MCF 10A (cell line): ENCODE data around the gene RBFOX2. TPM values are rescaled to one million over a fixed set of nuclear protein-coding genes. Genes with fewer than 3 reads are reported as not detected.

Experiments
- BruUV-seq: library from RNA; stranded (reverse); fragments of 400-500 nt; replicated peaks from 2 replicates; lab custom pipeline; 2021; lab: Mats Ljungman, UMichigan
- CTCF ChIA-PET: fragments of 300-600 bp; sonication (Branson Sonifier 250); formaldehyde crosslinking; extraction: SDS; loops from one replicate; lab custom pipeline; 2021; ENCODE audit warnings: antibody characterized with exemption, inconsistent platforms; lab: Yijun Ruan, JAX
- POLR2A ChIA-PET: fragments of 300-600, 350-650 bp; sonication (Branson Sonifier 250); formaldehyde crosslinking; extraction: SDS; loops from one replicate; lab custom pipeline; 2020; ENCODE audit warnings: antibody characterized with exemption, inconsistent platforms; lab: Yijun Ruan, JAX
- DNase-seq: peaks from one replicate; pipeline ENCODE4 v3.0.0-alpha.2; 2018; ENCODE audit not compliant: unreplicated experiment
- H3K27ac Mint-ChIP-seq: one replicate; pipeline ENCODE4 v1.8.0; 2022; ENCODE audit warnings: mild to moderate bottlenecking, low read depth, mixed read lengths; ENCODE audit not compliant: unreplicated experiment
- H3K27me3 Mint-ChIP-seq: one replicate; pipeline ENCODE4 v1.8.0; 2022; ENCODE audit warnings: mixed read lengths; ENCODE audit not compliant: insufficient read depth, unreplicated experiment
- H3K36me3 Mint-ChIP-seq: one replicate; pipeline ENCODE4 v1.8.0; 2022; ENCODE audit warnings: mild to moderate bottlenecking, moderate library complexity, mixed read lengths; ENCODE audit not compliant: insufficient read depth, unreplicated experiment
- H3K4me1 Mint-ChIP-seq: one replicate; pipeline ENCODE4 v1.8.0; 2022; ENCODE audit warnings: mixed read lengths; ENCODE audit not compliant: insufficient read depth, unreplicated experiment
- H3K4me3 Mint-ChIP-seq: one replicate; pipeline ENCODE4 v1.8.0; 2022; ENCODE audit warnings: mild to moderate bottlenecking, moderate library complexity, mixed read lengths; ENCODE audit not compliant: unreplicated experiment
- H3K9me3 Mint-ChIP-seq: one replicate; pipeline ENCODE4 v1.8.0; 2022; ENCODE audit warnings: mixed read lengths; ENCODE audit not compliant: unreplicated experiment
- intact Hi-C: fragments of 100-400 bp; cut with micrococcal nuclease; formaldehyde crosslinking; loops from 2 replicates; pipeline ENCODE4 v1.14.1; 2022
- total RNA-seq: library from RNA; stranded (reverse); gene quantifications from 2 replicates; pipeline ENCODE4 v1.2.3, GENCODE V29; 2022
- TF ChIP-seq, protein P1 (sequence below): fragments of 200-600 bp; IDR thresholded peaks from one replicate; pipeline ENCODE4 v1.8.0; 2022; ENCODE audit warnings: antibody characterized with exemption, mild to moderate bottlenecking; ENCODE audit not compliant: unreplicated experiment

The RBFOX2 gene
- total RNA-seq, 1 experiment from 2014 or later, result 89.4 TPM

DNA sequence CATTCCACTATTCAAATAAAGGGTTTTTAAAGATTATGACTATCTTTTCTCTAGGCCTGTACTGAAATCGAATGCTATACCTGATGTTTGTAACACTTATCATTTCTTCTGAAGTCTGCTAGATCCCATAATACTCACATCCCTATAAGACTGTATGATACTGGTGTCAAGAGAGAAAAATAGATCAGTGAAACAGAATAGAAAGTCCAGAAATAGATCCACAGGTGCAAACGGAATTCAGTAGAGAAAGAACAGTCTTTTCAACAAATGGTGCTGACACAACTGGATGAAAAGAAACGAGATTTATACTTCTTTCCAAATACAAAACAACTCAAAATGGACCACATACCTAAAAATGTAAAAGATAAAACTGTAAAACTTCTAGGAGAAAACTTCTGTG is 167.8 kb downstream of the RBFOX2 start:
- no peak for DNase-seq
- H3K9me3 Mint-ChIP-seq, result no peaks in the 10 kb centered on the region
- H3K27ac Mint-ChIP-seq, result no peak overlapping the region
- H3K4me3 Mint-ChIP-seq, result no peak overlapping the region
- H3K27me3 Mint-ChIP-seq, result no peaks in the 10 kb centered on the region
- no TSS peak for BruUV-seq
- TF ChIP-seq, protein P1, sequence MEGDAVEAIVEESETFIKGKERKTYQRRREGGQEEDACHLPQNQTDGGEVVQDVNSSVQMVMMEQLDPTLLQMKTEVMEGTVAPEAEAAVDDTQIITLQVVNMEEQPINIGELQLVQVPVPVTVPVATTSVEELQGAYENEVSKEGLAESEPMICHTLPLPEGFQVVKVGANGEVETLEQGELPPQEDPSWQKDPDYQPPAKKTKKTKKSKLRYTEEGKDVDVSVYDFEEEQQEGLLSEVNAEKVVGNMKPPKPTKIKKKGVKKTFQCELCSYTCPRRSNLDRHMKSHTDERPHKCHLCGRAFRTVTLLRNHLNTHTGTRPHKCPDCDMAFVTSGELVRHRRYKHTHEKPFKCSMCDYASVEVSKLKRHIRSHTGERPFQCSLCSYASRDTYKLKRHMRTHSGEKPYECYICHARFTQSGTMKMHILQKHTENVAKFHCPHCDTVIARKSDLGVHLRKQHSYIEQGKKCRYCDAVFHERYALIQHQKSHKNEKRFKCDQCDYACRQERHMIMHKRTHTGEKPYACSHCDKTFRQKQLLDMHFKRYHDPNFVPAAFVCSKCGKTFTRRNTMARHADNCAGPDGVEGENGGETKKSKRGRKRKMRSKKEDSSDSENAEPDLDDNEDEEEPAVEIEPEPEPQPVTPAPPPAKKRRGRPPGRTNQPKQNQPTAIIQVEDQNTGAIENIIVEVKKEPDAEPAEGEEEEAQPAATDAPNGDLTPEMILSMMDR, result no peak
- no peaks in the 10 kb centered on the region for H3K36me3 Mint-ChIP-seq
- POLR2A ChIA-PET, result interaction anchor here (1.3 kb wide), 1 partner anchor 40 kb away, joined by 6 read pairs; no protein-coding TSS in a partner anchor
- intact Hi-C loops, result no loop called here
- CTCF ChIA-PET, result interaction anchor here (0.5 kb wide), 1 partner anchor 8 kb away, joined by 6 read pairs; no protein-coding TSS in a partner anchor
- H3K4me1 Mint-ChIP-seq, result peaks cover 6% of the 10 kb centered on the region

DNA sequence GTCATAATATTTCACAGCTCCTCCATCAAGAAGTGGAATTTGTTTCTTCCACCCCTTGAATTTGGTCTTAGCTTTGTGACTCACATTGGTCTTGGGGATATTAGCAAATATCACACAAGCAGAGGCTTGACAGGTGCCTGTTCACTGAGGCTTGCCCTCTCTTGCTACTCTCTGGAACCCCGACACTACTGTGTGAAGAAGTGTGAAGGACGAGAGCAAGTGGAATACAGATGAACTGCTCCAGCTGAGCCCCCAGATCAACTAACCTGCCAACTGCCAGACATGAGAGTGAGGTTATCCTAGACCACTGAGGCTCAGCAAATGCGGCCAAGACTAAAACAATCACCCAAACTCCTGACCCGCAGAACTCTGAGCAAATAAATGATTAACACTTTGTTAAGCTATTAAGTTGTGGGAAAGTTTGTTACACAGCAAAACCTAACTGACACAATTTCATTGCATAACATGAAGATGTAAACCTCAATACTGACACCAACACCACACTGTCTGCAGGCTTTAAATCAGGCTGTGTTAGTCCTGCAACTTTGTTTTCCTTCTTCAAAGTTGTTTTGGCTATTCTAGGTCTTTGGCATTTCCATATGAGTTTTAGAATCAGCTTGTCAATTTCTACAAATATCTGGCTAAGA is 168.4 kb downstream of the RBFOX2 start:
- DNase-seq, result no peak
- H3K27ac Mint-ChIP-seq, result no peak overlapping the region
- no peaks in the 10 kb centered on the region for H3K36me3 Mint-ChIP-seq
- no TSS peak for BruUV-seq
- no peaks in the 10 kb centered on the region for H3K9me3 Mint-ChIP-seq
- intact Hi-C loops, result no loop called here
- H3K4me1 Mint-ChIP-seq, result peaks cover 6% of the 10 kb centered on the region
- ChIA-PET CTCF (interaction anchor here (0.6 kb wide), 1 partner anchor 276 kb away, joined by 4 read pairs; no protein-coding TSS in a partner anchor), POLR2A (interaction anchor here (0.6 to 1.3 kb wide), 4 partner anchors 24 to 113 kb away, joined by 3 to 6 read pairs (median 3); no protein-coding TSS in a partner anchor)
- H3K4me3 Mint-ChIP-seq, result no peak overlapping the region
- H3K27me3 Mint-ChIP-seq, result no peaks in the 10 kb centered on the region
- TF ChIP-seq, protein P1, result no peak

DNA sequence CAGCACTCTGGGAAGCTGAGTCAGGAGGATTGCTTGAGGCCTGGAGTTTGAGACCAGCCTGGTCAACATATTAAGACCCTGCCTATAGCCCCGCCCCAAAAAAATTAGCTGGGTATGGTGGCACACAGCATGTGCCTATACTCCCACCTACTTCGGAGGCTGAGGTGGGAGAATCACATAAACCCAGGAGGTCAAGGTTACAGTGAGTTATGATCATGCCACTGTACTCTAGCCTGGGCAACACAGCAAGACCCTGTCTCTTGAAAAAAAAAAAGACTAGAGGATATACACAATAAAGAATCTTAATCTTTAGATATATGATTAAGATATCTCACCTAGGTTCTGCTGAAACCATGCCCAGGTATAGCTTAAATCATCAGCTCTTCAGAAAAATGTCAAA is 174.3 kb downstream of the RBFOX2 start:
- TF ChIP-seq, protein P1, result no peak
- Mint-ChIP-seq H3K4me1 (no peaks in the 10 kb centered on the region), H3K9me3 (no peaks in the 10 kb centered on the region), H3K27ac (no peak overlapping the region), H3K27me3 (no peaks in the 10 kb centered on the region), H3K36me3 (no peaks in the 10 kb centered on the region), H3K4me3 (no peak overlapping the region)
- DNase-seq, result no peak
- BruUV-seq, result no TSS peak
- intact Hi-C loops, result no loop called here
- POLR2A ChIA-PET, result interaction anchor here (1.3 kb wide), 1 partner anchor 15 kb away, joined by 5 read pairs; no protein-coding TSS in a partner anchor
- CTCF ChIA-PET, result interaction anchor here (0.7 to 1.1 kb wide), 4 partner anchors 12 to 424 kb away, joined by 4 to 5 read pairs (median 4); no protein-coding TSS in a partner anchor

DNA sequence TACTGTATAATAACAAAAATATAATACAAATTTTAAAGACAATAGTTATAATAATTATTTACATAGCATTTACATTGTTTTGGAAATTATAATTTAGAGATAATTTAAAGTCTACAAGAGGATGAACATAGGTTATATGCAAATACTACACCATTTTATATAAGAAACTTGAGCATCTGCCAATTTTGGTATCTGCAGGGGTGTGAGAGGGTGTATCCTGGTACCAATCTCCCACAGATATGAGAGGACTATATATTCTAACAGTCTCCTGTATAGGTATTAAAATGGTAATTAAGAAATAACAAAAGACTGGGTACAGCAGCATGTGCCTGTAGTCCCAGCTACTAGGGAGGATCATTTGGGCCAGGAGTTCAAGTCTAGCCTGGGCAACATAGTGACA is 176.5 kb downstream of the RBFOX2 start:
- TF ChIP-seq, protein P1, result no peak
- intact Hi-C loops, result no loop called here
- H3K27me3 Mint-ChIP-seq, result no peaks in the 10 kb centered on the region
- BruUV-seq, result no TSS peak
- no peaks in the 10 kb centered on the region for H3K4me1 Mint-ChIP-seq
- CTCF ChIA-PET, result interaction anchor here (0.6 kb wide), 3 partner anchors 9 to 271 kb away, joined by 3 to 6 read pairs (median 3); no protein-coding TSS in a partner anchor
- no peaks in the 10 kb centered on the region for H3K36me3 Mint-ChIP-seq
- no peak overlapping the region for H3K27ac Mint-ChIP-seq
- H3K4me3 Mint-ChIP-seq, result no peak overlapping the region
- POLR2A ChIA-PET, result interaction anchor here (0.6 kb wide), 1 partner anchor 12 kb away, joined by 3 read pairs; no protein-coding TSS in a partner anchor
- DNase-seq, result no peak
- H3K9me3 Mint-ChIP-seq, result no peaks in the 10 kb centered on the region
